HepG2 (cell line): ENCODE measurements around the gene RPS19BP1. TPM values are rescaled to one million over a fixed set of nuclear protein-coding genes. Genes with fewer than 3 reads are reported as not detected.

ENCODE experiments used
- HNF1B ChIP-seq: sonication (generic); formaldehyde crosslinking; IDR thresholded peaks from 2 replicates; pipeline ENCODE4 v1.5.1; 2020; ENCODE audit warnings: mild to moderate bottlenecking, moderate library complexity, missing genetic modification reagents
- KAT8 ChIP-seq: IDR thresholded peaks from 2 replicates; pipeline ENCODE4 v1.6.1; 2016; ENCODE audit warnings: missing genetic modification reagents, missing compliant biosample characterization
- LRRFIP1 ChIP-seq: sonication (generic); formaldehyde crosslinking; conservative IDR thresholded peaks from 2 replicates; pipeline ENCODE4 v1.4.0; 2020; ENCODE audit warnings: missing genetic modification reagents
- MEIS1 ChIP-seq: sonication (generic); formaldehyde crosslinking; IDR thresholded peaks from 2 replicates; pipeline ENCODE4 v1.9.0; 2021; ENCODE audit warnings: mild to moderate bottlenecking, missing genetic modification reagents, moderate library complexity, borderline replicate concordance
- NPAS2 ChIP-seq: sonication (generic); formaldehyde crosslinking; IDR thresholded peaks from 2 replicates; pipeline ENCODE4 v1.8.0; 2022; ENCODE audit warnings: mild to moderate bottlenecking, missing genetic modification reagents, borderline replicate concordance
- NRL ChIP-seq: sonication (generic); formaldehyde crosslinking; IDR thresholded peaks from 2 replicates; pipeline ENCODE4 v1.5.0; 2020; ENCODE audit warnings: missing genetic modification reagents, mild to moderate bottlenecking, moderate library complexity, borderline replicate concordance
- PAX8 ChIP-seq: sonication (generic); formaldehyde crosslinking; IDR thresholded peaks from 2 replicates; pipeline ENCODE4 v1.8.0; 2022; ENCODE audit warnings: mild to moderate bottlenecking, missing genetic modification reagents, borderline replicate concordance
- RORA ChIP-seq: sonication (generic); formaldehyde crosslinking; IDR thresholded peaks from 2 replicates; pipeline ENCODE4 v1.5.0; 2020; ENCODE audit warnings: mild to moderate bottlenecking, missing genetic modification reagents, moderate library complexity
- TSC22D2 ChIP-seq: sonication (generic); formaldehyde crosslinking; IDR thresholded peaks from 2 replicates; pipeline ENCODE4 v1.5.1; 2020; ENCODE audit warnings: missing genetic modification reagents, mild to moderate bottlenecking, borderline replicate concordance
- ZBTB33 ChIP-seq: sonication (generic); formaldehyde crosslinking; IDR thresholded peaks from 2 replicates; pipeline ENCODE4 v1.4.0; 2020; ENCODE audit warnings: missing genetic modification reagents
- ZNF292 ChIP-seq: sonication (generic); formaldehyde crosslinking; IDR thresholded peaks from 2 replicates; pipeline ENCODE4 v1.8.1; 2022; ENCODE audit warnings: mild to moderate bottlenecking, low read depth, missing genetic modification reagents, borderline replicate concordance
- ZNF432 ChIP-seq: sonication (generic); formaldehyde crosslinking; IDR thresholded peaks from 2 replicates; pipeline ENCODE4 v1.5.0; 2020; ENCODE audit warnings: missing genetic modification reagents, mild to moderate bottlenecking, borderline replicate concordance
- ZNF446 ChIP-seq: sonication (generic); formaldehyde crosslinking; IDR thresholded peaks from 2 replicates; pipeline ENCODE4 v1.5.0; 2020; ENCODE audit warnings: mild to moderate bottlenecking, missing genetic modification reagents
- polyA plus RNA-seq, 8 experiments: library from polyadenylated mRNA; depleted of rRNA in 3 of 8; stranded (reverse) in 7 of 8; unstranded in 1 of 8; fragments of >200 nt; fragmentation: Illumina TruSeq in 4 of 8; extraction: Trizol in 4 of 8; gene quantifications; 2 replicates each; pipeline versions ENCODE4 v1.2.1 to v1.2.3, GENCODE V29; 2011 to 2016; ENCODE audit warnings: low read depth in 4 of 8, missing spikeins in 1 of 8, mixed read lengths in 1 of 8; ENCODE audit not compliant: insufficient read depth in 1 of 8
- total RNA-seq, 5 experiments: library from RNA; depleted of rRNA; stranded (reverse); fragments of >200 nt; fragmentation: Illumina TruSeq; extraction: Trizol; gene quantifications; 2 replicates each; pipeline ENCODE4 v1.2.3, GENCODE V29; 2016; ENCODE audit warnings: low read depth in 1 of 5

Gene RPS19BP1
- total and polyA plus RNA-seq, 2 of the 13 experiments (the other 11 are each of a cell fraction or from before 2014, with no cell fraction given) = 44.3 to 81.3 TPM

- no peak for TF ChIP-seq MEIS1 (CRISPR knock-in tag)
- TF ChIP-seq ZNF432 = no peak
- no peak for TF ChIP-seq LRRFIP1 (CRISPR knock-in tag)
- TF ChIP-seq ZBTB33 = no peak
- no peak for TF ChIP-seq RORA
- TF ChIP-seq NRL (CRISPR knock-in tag) = no peak
- no peak for TF ChIP-seq KAT8
- TF ChIP-seq PAX8 (CRISPR knock-in tag) = no peak
- no peak for TF ChIP-seq ZNF446 (CRISPR knock-in tag)
- no peak for TF ChIP-seq NPAS2 (CRISPR knock-in tag)
- TF ChIP-seq TSC22D2 (CRISPR knock-in tag) = no peak
- no peak for TF ChIP-seq HNF1B (CRISPR knock-in tag)
- no peak for TF ChIP-seq ZNF292 (CRISPR knock-in tag)
Measured at GRCh38 chr22:39581303-39581702, 48.8 kb upstream of the RPS19BP1 start (continued).
